ENCODE measurements around the gene CMBL. TPM values are rescaled to one million over a fixed set of nuclear protein-coding genes. Genes with fewer than 3 reads are reported as not detected.

CMBL gene
- total RNA-seq, 1 experiment from 2014 or later: 12.6 TPM

DNA sequence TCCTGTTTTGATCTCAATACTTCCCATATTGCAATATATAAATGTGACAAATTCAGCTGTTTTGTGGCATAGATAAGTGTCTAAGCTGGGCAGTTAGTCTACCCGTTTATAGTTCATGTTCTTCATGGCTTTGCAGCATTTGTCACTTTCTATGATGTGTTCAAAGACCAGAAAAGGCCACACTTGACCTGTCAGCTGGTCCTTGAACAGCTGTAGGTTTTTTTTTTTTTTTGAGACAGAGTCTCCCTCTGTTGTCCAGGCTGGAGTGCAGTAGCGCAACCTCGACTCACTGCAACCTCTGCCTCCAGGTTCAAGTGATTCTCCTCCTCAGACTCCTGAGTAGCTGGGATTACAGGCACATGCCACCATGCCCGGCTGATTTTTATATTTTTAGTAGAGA lies 28.4 kb downstream of the CMBL start:
- Histone ChIP-seq H2AFZ (ENCODE audit: low read length) (no peak overlapping the region), H3K79me2 (ENCODE audit: insufficient read depth, low read length) (no peaks in the 10 kb centered on the region), H4K20me1 (ENCODE audit: control insufficient read depth, insufficient read depth, insufficient read length) (no peaks in the 10 kb centered on the region), H3K4me1 (ENCODE audit: insufficient read depth, low read length) (peaks cover 2% of the 10 kb centered on the region; the same call in 1 of the 2 replicates), H2BK120ac (ENCODE audit: low read depth, low read length, poor library complexity, severe bottlenecking) (no peak overlapping the region), H3K27me3 (ENCODE audit: insufficient read depth, low read length) (no peaks in the 10 kb centered on the region), H3K23me2 (ENCODE audit: insufficient read length, low read depth, low read length, poor library complexity, severe bottlenecking) (no peaks in the 10 kb centered on the region), H2BK20ac (ENCODE audit: low read depth, low read length, poor library complexity, severe bottlenecking) (no peak overlapping the region), H3T11ph (ENCODE audit: low read length) (no peak overlapping the region), H4K91ac (ENCODE audit: insufficient read length, low read depth, low read length) (no peak overlapping the region), H2AK5ac (ENCODE audit: insufficient read length, low read length) (no peak overlapping the region), H4K8ac (replicated peaks; ENCODE audit: insufficient read length, low read depth, low read length) (no peak overlapping the region), H3K4ac (ENCODE audit: low read depth, low read length) (no peak overlapping the region), H3K23ac (ENCODE audit: insufficient read length, low read depth, low read length) (no peak overlapping the region), H2BK5ac (ENCODE audit: insufficient read length, low read length) (no peak overlapping the region), H3K4me2 (ENCODE audit: insufficient read depth, insufficient read length, low read length) (no peak overlapping the region), H4K5ac (ENCODE audit: insufficient read length, low read depth, low read length) (no peak overlapping the region), H3K18ac (ENCODE audit: insufficient read length, low read depth, low read length) (no peak overlapping the region), H3K79me1 (ENCODE audit: insufficient read depth, low read depth, low read length, poor library complexity, severe bottlenecking) (no peaks in the 10 kb centered on the region), H2BK15ac (ENCODE audit: low read depth, low read length) (no peak overlapping the region), H3K14ac (ENCODE audit: insufficient read depth, low read length) (no peak overlapping the region), H3K9ac (ENCODE audit: extremely low read depth, insufficient read length, low read length) (no peak overlapping the region), H2BK12ac (ENCODE audit: insufficient read length, low read depth, low read length) (no peak overlapping the region), H3K27ac (ENCODE audit: insufficient read length, low read depth, low read length) (no peak overlapping the region), H3K56ac (ENCODE audit: insufficient read length, low read depth, low read length) (no peak overlapping the region), H3K9me3 (ENCODE audit: control insufficient read depth, low read depth, low read length) (no peaks in the 10 kb centered on the region)
- TF ChIP-seq, protein P1, sequence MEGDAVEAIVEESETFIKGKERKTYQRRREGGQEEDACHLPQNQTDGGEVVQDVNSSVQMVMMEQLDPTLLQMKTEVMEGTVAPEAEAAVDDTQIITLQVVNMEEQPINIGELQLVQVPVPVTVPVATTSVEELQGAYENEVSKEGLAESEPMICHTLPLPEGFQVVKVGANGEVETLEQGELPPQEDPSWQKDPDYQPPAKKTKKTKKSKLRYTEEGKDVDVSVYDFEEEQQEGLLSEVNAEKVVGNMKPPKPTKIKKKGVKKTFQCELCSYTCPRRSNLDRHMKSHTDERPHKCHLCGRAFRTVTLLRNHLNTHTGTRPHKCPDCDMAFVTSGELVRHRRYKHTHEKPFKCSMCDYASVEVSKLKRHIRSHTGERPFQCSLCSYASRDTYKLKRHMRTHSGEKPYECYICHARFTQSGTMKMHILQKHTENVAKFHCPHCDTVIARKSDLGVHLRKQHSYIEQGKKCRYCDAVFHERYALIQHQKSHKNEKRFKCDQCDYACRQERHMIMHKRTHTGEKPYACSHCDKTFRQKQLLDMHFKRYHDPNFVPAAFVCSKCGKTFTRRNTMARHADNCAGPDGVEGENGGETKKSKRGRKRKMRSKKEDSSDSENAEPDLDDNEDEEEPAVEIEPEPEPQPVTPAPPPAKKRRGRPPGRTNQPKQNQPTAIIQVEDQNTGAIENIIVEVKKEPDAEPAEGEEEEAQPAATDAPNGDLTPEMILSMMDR (conservative IDR thresholded peaks at IDR 0.05): no peak
- Mint-ChIP-seq H3K27me3 (ENCODE audit: low read depth) (no peaks in the 10 kb centered on the region), H3K4me1 (peaks cover 20 to 21% of the 10 kb centered on the region in 2 experiments), H3K9me3 (no peaks in the 10 kb centered on the region), H3K36me3 (ENCODE audit: insufficient read depth in 1 of 3, low read depth in 3 of 3) (no peaks in the 10 kb centered on the region; a peak in 1 of 7 replicates), H3K4me3 (no peak overlapping the region), H3K27ac (no peak overlapping the region)
- DNase-seq: no peak
- no CpG with 5 or more reads among the region's 4 CpGs for WGBS (ENCODE audit: extremely low coverage, insufficient read length, low lambda C conversion rate)
